T1000 (cell line): ENCODE measurements around the gene FA2H.
"Not testable (repeated sequence)": the region's sequence is repeated elsewhere in the genome, so short reads cannot be mapped to it uniquely, and the experiment has no call there.

ENCODE experiments used
- DNase-seq: peaks from one replicate; lab custom pipeline; 2025; ENCODE audit warnings: mixed read lengths; lab: John Stamatoyannopoulos, UW

The FA2H gene

DNA sequence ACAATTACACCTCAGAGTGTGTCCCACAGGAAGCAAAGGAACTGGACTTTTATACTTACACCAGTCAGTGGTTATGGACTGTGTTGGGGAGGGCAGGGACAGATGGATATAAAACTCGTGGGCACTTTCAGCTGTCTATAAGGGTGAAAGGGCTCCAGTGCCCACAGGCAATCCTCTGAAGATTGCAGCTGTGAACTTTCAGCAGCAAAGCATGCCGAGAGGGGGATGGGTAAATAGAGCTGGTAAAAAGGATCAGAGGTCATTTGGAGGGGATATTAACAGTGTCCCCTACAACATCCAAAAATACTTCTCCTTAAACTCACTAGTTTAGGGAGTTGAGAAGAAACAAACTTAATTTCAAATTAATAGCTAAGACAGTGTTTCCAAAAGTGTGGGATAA, 94.6 kb downstream of the FA2H start:
- no peak for DNase-seq

DNA sequence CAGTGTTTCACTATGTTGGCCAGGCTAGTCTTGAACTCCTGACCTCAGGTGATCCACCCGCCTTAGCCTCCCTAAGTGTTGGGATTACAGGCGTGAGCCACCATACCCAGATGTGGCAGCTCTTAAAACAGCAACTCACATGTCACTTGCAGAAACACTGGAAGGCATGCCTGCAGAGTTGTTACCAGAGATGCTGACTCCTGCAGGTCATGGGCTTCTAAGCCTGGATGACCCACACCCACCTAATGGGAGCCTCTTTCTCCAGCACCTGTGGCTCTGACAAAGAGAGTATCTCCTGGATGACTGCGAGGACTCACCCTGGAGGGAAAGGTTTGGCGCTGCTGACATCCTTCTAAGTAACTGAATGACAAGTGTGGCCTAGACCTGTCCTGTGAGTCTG, 96.8 kb downstream of the FA2H start:
- no peak for DNase-seq

DNA sequence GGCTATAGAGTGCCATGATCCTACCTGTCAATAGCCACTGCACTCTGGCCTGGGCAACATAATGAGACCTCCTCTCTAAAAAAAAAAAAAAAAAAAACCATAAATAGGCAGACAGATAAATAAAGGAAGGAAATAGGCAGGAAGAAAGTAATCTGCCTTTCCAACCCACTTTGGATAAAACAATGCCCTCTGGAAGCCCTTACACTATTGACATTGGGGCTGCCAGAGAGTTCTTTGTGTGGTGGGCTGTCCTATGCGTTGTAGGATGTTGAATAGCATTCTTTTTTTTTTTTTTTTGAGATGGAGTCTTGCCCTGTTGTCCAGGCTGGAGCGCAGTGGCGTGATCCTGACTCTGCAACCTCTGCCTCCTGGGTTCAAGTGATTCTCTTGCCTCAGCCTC, 100.7 kb downstream of the FA2H start:
- DNase-seq, result no peak

DNA sequence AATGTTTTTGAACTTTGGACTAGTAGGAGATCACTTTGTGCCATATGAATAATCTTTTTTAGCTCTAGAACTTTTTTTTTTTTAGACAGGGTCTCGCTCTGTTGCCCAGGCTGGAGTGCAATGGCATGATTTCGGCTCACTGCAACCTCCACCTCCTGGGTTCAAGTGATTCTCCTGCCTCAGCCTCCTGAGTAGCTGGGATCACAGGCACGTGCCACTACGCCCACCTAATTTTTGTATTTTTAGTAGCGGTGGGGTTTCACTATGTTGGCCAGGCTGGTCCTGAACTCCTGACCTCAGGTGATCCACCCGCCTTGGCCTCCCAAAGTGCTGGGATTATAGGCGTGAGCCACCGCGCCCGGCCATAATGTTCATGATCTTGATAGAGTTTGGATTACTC, 105.7 kb downstream of the FA2H start:
- DNase-seq, result not testable (repeated sequence)

DNA sequence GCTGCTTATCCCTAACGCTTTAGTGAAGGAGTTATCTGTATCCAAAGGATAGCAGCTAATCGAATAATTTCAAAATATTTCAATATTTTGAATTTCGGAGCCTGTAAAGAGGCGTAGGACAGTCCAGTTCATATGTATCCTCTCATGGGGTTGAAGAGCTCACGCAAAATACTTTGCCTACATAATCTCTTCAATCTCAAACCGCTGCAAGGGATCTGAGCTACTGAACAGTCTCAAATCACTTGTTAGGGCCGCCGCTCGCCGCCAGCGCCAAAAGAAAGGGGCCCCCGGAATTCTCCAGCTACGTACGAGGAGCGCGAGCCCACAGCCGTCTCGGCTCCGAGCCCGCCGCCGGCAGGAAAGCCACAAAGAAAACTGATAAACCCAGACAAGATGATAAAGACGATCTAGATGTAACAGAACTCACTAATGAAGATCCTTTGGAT, 107.3 kb downstream of the FA2H start:
- DNase-seq, result no peak

DNA sequence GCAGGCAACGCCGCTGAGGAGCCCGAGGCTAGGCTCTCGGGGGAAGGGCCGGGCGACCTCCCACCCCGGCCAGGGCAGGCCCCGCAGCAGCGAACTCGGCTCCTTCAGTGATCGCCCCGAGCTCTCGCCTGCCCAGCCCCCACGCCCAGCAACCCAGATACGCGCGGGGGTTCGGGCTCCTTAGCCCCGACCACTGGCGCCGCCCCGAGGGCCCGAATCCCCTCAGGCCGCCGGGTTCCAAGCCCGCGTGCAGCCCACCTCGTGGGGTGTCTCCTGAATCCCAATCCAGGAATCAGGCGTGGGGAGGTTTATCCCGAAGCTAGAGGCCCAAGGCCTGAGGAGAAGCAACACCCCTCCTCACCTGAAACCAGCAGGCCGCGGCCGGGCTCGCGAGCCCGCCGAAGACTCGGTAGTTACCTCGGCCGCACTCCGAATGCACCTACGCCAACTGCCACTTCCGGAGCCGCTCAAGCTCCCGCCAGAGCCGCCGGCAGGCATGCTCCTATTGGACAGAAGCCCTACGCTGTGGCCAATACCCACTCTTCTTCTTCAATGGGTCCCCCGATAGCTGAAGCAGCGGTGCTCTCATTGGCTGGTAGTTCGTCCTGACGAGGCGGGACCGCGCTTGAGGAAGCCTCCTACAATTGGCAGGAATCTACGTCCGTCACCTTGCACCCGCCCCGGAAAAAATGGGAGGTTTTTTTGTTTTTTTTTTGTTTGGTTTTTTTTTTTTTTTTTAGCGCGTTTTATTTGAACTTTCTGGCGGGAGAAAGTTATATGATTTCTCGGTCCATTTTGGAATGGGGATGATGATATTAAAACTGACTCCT, 108.0 kb downstream of the FA2H start, which contains the start of gene RFWD3:
RFWD3 (minus strand) TSS at position 453 of the 830 bp plus-strand sequence. CDS start 5,428 bp downstream, outside the sequence.
- peak; percentile 92 for DNase-seq

DNA sequence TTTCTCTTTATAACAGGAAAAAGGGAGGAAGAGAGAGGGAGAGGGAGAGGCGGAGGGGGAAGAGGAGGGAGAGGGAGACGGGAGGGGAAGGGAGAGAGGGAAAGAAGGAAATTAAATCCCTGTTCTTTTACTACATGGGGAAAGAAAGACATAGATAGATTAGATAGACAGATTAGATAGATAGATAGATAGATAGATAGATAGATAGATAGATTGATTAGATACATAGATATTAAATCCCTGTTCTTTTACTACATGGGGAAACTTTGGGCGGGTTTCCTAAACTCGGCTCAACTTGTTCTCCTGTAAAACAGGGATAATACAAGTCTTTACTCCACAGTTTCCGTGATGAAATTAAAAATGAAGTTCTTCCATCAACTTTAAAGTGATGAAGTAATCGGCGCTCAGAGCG, 108.6 kb downstream of the FA2H start:
- no peak for DNase-seq
